KOPT-K1 (cell line): ENCODE data around the gene PRG3.

Experiments used
- H3K27ac ChIP-seq: fragments of 200-600 bp; sonication (generic); 2 replicates; pipeline ENCODE4 v1.5.1; 2016; ENCODE audit warnings: antibody characterized with exemption, mild to moderate bottlenecking, low read depth, low read length; ENCODE audit not compliant: poor library complexity, severe bottlenecking
- H3K36me3 ChIP-seq: fragments of 200-600 bp; sonication (generic); 2 replicates; pipeline ENCODE4 v1.5.1; 2017; ENCODE audit warnings: antibody characterized with exemption, mild to moderate bottlenecking, low read length, moderate library complexity; ENCODE audit not compliant: insufficient read depth
- H3K9me3 ChIP-seq: fragments of 200-600 bp; sonication (generic); 2 replicates; pipeline ENCODE4 v1.5.1; 2017; ENCODE audit warnings: antibody characterized with exemption, low read length, mild to moderate bottlenecking; ENCODE audit not compliant: insufficient read depth, poor library complexity, severe bottlenecking

The PRG3 gene

GRCh38 chr11:57386178-57386940 is 5.4 kb upstream of the PRG3 start:
- Histone ChIP-seq H3K27ac (no peak overlapping the region), H3K9me3 (no peaks in the 10 kb centered on the region), H3K36me3 (no peaks in the 10 kb centered on the region)

DNA sequence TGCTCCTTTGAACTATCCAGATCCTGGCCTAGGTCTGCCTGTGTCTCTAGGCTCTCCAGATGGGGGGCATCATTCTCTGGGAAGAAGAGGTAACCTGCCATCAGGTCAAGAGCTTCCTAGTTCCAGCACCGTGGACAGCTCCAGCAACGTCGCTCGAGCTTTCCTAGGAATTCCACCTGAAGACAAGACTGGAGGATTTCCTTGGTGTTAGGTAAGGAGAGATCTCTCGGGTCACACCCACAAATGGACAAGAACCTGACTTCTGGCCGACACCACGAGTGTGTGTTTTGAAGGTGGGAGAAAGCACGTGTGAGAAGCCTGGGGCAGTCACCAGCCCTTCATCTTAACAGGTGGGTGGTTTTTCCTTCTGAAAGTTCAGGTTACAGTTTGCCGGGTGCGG is 1.2 kb downstream of the PRG3 start:
- Histone ChIP-seq H3K36me3 (no peaks in the 10 kb centered on the region), H3K9me3 (no peaks in the 10 kb centered on the region), H3K27ac (no peak overlapping the region)

- Histone ChIP-seq H3K9me3 (no peaks in the 10 kb centered on the region), H3K36me3 (no peaks in the 10 kb centered on the region), H3K27ac (no peak overlapping the region)
Observed at GRCh38 chr11:57378186-57378585, 2.8 kb downstream of the PRG3 start.

DNA sequence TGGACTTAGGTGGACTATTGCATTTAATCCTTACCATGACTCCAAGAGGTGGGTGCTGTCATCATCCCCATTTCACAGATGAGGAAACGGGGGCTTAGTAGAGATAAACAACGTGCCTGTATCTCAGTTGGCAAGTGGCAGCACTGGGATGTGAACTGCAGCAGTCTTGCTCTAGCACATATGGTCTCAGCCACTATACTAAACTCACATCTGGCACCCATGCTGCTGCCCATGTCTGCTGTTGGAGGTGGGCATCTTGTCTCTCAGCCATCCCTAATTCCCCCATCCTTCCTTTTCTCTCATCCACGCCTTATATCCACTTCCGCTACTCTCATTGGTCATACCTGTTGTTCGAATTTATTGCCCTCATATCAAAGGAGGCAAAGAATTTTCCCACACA is 3.8 kb downstream of the PRG3 start:
- Histone ChIP-seq H3K9me3 (no peaks in the 10 kb centered on the region), H3K27ac (no peak overlapping the region), H3K36me3 (no peaks in the 10 kb centered on the region)

DNA sequence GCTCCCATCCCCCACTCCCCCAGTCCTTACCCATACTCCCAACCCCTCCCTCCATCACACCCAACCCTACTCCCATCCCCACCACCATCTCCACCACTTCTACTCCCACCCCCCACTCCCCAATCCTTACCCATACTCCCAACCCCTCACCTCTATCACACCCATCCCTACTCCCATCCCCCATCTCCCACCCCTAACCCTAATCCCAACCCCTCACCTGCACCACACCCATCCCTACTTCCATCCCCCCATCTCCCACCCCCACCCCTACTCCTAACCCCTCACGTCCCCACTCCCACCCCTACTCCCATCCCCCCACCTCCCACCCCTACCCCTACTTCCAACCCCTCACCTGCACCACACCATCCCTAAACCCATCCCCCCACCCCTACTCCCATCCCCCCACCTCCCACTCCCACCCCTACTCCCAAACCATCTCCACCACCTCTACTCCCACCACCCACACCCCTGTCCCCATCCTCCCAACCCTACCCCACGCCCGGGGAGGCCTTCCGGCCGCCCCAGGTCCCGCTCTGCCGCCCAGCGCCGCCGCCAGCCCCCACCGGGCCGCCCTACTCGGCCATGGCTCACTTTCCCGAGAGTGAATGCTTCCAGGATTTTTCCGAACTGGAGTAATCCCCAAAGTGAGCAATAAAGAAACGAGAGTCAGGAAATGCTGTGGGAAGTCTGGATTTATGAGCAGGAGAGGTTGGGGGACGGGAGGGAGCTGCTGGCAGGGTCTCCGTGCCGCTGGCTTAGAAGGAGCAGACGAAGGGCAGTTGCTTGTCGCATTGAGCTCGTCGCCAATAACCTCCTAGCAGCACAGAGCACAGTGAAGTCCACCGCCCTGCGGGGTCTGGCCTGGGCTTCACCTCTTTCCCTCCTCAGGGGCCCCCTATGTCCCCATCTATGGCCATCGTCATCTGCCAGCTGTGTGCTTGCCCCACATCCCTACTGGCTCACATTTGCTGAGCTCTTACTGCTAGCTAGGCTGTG is 4.6 kb downstream of the PRG3 start:
- no peaks in the 10 kb centered on the region for H3K36me3 ChIP-seq
- no peak overlapping the region for H3K27ac ChIP-seq
- H3K9me3 ChIP-seq, result no peaks in the 10 kb centered on the region

DNA sequence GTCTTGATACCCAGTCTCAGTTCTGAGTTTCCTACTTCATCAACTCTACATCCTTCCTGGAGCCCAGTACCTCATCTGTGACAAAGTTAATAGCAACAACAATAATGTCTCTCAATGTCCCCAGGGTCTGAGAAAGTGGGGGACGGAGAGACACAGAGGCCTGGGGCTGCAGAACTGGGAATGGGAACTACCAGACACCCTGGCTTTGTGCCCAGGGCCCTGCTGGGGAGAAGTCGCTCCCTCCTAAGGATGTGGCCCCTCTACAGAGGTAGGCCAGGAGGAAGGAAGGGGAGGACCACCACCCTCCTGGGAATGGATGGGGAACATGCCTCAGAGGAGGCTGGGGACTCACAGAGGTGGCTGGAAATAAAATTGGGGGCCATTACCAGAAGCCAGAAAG is 5.5 kb downstream of the PRG3 start:
- no peaks in the 10 kb centered on the region for H3K36me3 ChIP-seq
- H3K9me3 ChIP-seq, result no peaks in the 10 kb centered on the region
- H3K27ac ChIP-seq, result no peak overlapping the region

GRCh38 chr11:57374966-57375365 is 6.0 kb downstream of the PRG3 start:
- H3K9me3 ChIP-seq, result no peaks in the 10 kb centered on the region
- H3K36me3 ChIP-seq, result no peaks in the 10 kb centered on the region
- no peak overlapping the region for H3K27ac ChIP-seq

- H3K36me3 ChIP-seq, result no peaks in the 10 kb centered on the region
- H3K9me3 ChIP-seq, result no peaks in the 10 kb centered on the region
- no peak overlapping the region for H3K27ac ChIP-seq
Observed at GRCh38 chr11:57373146-57373545, 7.8 kb downstream of the PRG3 start.

GRCh38 chr11:57370941-57371340 is 10.0 kb downstream of the PRG3 start:
- no peak overlapping the region for H3K27ac ChIP-seq
- H3K9me3 ChIP-seq, result no peaks in the 10 kb centered on the region
- no peaks in the 10 kb centered on the region for H3K36me3 ChIP-seq

- Histone ChIP-seq H3K27ac (no peak overlapping the region), H3K36me3 (no peaks in the 10 kb centered on the region), H3K9me3 (no peaks in the 10 kb centered on the region)
Observed at GRCh38 chr11:57370251-57370650, 10.7 kb downstream of the PRG3 start.

DNA sequence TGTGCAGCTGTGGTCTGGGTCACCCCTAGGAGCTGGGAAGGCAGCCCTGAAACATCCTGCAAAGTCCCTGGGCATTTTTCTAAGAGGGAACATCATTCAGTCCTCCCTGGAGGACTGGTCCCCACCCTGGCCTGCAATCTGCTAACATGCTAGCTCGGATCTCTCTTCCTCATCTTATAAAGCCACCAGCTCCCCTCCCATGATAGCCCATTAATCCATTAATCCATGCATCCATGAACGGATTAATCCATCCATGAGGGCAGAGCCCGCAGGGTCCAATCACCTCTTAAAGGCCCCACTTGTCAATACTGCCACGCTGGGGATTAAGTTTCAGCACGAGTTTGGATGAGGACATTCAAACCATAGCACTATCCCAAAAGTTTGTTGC is 12.1 kb downstream of the PRG3 start:
- Histone ChIP-seq H3K27ac (no peak overlapping the region), H3K36me3 (no peaks in the 10 kb centered on the region), H3K9me3 (no peaks in the 10 kb centered on the region)

DNA sequence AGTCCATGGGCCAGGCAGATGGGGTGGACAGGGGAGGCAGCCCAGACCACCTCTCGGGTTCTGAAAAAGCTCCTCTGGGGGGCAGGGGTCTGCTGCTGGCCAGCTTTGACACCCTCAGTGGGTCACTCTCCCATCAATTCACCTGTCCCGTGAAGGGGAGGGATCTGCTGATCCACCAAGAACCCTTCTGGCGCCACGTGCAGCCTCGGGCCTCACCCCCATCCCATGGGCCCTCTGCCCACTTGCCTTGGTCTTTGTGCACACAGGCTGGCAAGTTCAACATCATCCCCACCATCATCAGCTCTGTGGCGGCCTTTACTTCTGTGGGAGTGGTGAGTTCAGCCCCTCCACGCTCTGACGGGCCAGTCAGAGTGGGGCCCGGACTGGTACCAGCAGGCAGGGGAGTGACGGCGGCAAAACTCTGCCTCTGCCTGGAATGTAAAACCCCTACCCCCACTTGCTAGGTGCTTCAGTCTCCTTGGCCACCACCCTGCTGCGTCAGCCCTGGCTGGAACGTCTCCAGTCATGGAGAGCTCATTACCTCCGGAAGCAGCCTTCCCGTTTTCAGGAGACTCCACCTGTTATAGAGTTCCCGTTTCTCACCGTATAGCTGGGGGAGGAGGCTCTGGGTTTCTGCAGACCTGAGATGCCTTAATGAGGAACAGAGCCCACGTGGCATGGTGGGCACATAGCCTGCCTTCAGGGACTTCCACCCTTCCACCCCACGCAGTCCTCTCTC is 12.7 kb downstream of the PRG3 start:
- Histone ChIP-seq H3K36me3 (no peaks in the 10 kb centered on the region), H3K9me3 (no peaks in the 10 kb centered on the region), H3K27ac (no peak overlapping the region)

- H3K9me3 ChIP-seq, result no peaks in the 10 kb centered on the region
- H3K36me3 ChIP-seq, result no peaks in the 10 kb centered on the region
- no peak overlapping the region for H3K27ac ChIP-seq
Observed at GRCh38 chr11:57364851-57365660, 15.9 kb downstream of the PRG3 start.
